HL-60/S4 treated with retinoic acid at 250 ng/mL for 4 days and 3 days (cell line): ENCODE results near the gene NOS2.
"Not testable (repeated sequence)": the region's sequence is repeated elsewhere in the genome, so short reads cannot be mapped to it uniquely, and the experiment has no call there.

Experiments
- in situ Hi-C: fragments of 300-500 bp; cut with MboI; formaldehyde crosslinking; loops from 2 replicates; pipeline ENCODE4 v1.7.0; 2022; ENCODE audit warnings: low sequenced_read_pairs

Gene NOS2

GRCh38 chr17:27740541-27740940 is 59.8 kb downstream of the NOS2 start:
- in situ Hi-C loops, result loop anchor here (10.0 kb wide), 1 partner anchor 76 kb away; no protein-coding TSS in a partner anchor

DNA sequence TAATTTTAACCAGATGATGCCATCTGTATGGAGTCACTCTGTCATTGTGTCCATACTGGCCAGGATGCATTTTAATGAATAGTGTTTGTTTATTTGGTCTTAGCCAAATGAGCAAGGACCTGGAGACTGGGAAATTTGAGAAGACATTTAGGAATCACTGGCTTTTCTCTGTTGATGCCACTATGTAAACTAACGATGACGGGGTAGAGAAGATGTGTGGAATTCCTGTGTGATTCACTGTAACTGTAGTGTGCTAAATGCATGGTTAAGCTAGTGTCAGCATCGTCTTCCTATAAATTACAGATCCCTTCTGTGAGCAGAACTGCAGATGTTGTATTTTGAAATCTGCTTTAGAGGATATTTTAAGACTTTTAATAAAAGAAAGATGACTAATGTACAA is 66.6 kb downstream of the NOS2 start:
- in situ Hi-C loops, result no loop called here

DNA sequence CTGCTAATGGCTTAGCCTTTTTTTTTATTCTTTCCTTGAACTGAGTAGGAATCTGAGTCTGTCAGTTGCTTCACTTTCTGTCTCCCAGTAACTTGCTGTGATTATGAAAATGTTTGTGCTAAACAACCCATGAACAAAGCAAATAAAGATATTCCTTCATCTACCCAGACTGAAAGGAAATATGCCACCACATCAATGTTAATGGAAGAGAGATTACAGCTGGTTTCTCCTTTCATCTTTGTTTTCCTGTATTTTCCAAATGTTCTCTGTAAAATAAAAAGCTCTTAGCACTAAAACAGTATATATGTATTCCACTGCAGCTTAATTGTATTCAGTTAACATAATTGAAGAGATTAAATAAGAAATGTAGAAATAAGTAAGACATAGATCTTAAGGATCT is 67.6 kb downstream of the NOS2 start:
- in situ Hi-C loops, result not testable (repeated sequence)

- in situ Hi-C loops, result not testable (repeated sequence)
Observed at GRCh38 chr17:27725982-27726381, 74.3 kb downstream of the NOS2 start.

GRCh38 chr17:27721797-27722196 is 78.5 kb downstream of the NOS2 start:
- in situ Hi-C loops, result no loop called here
